ENCODE results near the gene NEK8.

- no peak for TF ChIP-seq EZH2 (IDR thresholded peaks at IDR 0.05; ENCODE audit: borderline replicate concordance, low read length)
- TF ChIP-seq, protein P1, sequence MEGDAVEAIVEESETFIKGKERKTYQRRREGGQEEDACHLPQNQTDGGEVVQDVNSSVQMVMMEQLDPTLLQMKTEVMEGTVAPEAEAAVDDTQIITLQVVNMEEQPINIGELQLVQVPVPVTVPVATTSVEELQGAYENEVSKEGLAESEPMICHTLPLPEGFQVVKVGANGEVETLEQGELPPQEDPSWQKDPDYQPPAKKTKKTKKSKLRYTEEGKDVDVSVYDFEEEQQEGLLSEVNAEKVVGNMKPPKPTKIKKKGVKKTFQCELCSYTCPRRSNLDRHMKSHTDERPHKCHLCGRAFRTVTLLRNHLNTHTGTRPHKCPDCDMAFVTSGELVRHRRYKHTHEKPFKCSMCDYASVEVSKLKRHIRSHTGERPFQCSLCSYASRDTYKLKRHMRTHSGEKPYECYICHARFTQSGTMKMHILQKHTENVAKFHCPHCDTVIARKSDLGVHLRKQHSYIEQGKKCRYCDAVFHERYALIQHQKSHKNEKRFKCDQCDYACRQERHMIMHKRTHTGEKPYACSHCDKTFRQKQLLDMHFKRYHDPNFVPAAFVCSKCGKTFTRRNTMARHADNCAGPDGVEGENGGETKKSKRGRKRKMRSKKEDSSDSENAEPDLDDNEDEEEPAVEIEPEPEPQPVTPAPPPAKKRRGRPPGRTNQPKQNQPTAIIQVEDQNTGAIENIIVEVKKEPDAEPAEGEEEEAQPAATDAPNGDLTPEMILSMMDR (conservative IDR thresholded peaks at IDR 0.05 in 1 of 2, IDR thresholded peaks at IDR 0.05 in 1 of 2; ENCODE audit: extremely low read depth in 1 of 2, insufficient read depth in 1 of 2, low read depth in 1 of 2, low read length in 2 of 2): no peak
These were observed 10.2 kb downstream of the NEK8 start for GRCh38 chr17:28738680-28739384.

Measured in mammary epithelial cell (primary cell).